Measurements from ENCODE around the gene P4HA2. TPM values are rescaled to one million over a fixed set of nuclear protein-coding genes. Genes with fewer than 3 reads are reported as not detected.
A peak's percentile ranks its signal among the peaks of the same experiment; 100 is the strongest.

The P4HA2 gene
- total RNA-seq, 1 experiment from 2014 or later = 222 TPM

DNA sequence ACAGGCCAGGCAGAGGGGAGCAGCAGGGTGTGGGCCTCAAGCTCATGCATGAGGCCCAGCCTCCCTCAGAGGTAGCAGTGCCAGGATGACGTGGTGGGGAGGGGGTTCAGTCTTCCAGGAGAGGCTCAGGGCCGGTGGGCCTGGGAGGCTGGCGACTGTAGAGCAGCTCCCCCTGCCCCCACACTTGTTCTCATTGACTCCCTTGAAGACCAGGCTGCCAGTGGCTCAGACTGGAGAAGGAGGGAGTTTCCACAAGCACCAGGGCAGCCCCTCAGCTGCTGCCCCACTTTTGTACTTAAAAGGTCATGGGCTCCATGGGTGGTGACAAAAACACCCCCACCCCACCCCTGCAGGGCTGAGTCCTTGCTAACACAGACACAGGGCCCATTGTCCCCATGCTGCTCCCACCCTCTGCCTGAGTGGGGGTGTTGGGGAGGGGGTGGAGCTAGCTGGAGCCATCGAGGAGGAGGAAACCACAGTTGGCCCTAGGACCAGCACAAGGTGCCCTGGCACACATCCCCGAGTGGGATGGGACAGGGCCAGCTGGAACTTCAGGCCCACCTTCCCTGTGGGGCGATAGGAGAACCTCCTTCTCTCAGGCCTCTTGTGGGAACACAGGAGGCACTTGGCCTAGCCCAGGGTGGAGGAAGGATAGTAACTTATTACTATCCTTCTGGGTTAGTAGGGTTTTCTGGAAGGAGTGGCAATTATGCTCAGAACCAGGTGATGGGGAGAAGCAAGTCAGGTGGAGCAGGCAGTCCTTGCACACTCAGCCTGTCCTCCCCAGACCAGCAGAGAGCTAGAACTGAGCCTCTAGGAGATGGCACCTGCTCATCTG, 40.5 kb upstream of the P4HA2 start:
- Histone ChIP-seq H3K4me3 (no peak overlapping the region), H3K27me3 (replicated peaks) (no peaks in the 10 kb centered on the region), H3K4me1 (replicated peaks) (peaks cover 75% of the 10 kb centered on the region), H3K9me3 (replicated peaks) (no peaks in the 10 kb centered on the region), H3K27ac (peak overlapping the region; percentile 92), H3K36me3 (peaks cover 91% of the 10 kb centered on the region)
- DNase-seq (ENCODE audit: low read depth in 1 of 2, low spot score in 2 of 2) = peak; percentile 58 to 82

DNA sequence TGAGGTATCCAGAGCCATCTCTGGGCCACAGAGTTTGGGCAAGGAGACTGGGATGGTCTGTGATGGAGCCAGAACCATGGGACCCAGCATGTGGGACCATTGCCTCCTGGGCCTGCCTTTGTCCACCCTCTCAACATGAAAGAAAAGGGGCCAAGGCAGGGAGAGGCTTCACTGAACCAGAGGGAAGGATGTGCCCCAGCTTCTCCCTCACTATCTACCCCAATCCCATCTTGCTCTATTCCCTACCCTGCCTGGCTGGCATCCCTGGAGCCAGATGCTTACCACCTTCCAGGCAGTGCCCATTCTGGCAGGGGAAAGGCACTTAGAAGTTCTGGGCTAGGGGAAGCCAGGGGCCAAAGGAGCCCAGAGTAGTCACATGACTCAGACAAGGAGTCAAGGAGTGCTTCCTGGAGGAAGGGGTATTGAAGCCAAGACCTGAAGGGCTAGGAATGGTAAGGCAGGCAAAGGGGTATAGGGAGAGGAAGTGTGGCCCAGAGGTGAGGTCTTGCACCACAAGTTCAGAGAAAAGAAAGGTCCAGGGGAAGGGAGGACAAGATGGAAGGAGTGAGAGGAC, 39.6 kb upstream of the P4HA2 start:
- peaks cover 84% of the 10 kb centered on the region for H3K4me1 ChIP-seq (replicated peaks)
- no peak overlapping the region for H3K4me3 ChIP-seq

GRCh38 chr5:132266836-132267160, 39.1 kb upstream of the P4HA2 start:
- H3K4me1 ChIP-seq (replicated peaks) = peaks cover 89% of the 10 kb centered on the region
- H3K27ac ChIP-seq = no peak overlapping the region
- no peaks in the 10 kb centered on the region for H3K9me3 ChIP-seq (replicated peaks)
- peaks cover 91% of the 10 kb centered on the region for H3K36me3 ChIP-seq
- peak in 1 of 2 experiments; percentile 41 for DNase-seq (ENCODE audit: low read depth in 1 of 2, low spot score in 2 of 2)
- H3K4me3 ChIP-seq = no peak overlapping the region
- no peaks in the 10 kb centered on the region for H3K27me3 ChIP-seq (replicated peaks)

More for the DNA sequence above, 39.6 kb upstream of the P4HA2 start:
- peak in 1 of 2 experiments; percentile 37 for DNase-seq (ENCODE audit: low read depth in 1 of 2, low spot score in 2 of 2)
- Histone ChIP-seq H3K9me3 (replicated peaks) (no peaks in the 10 kb centered on the region), H3K27me3 (replicated peaks) (no peaks in the 10 kb centered on the region), H3K27ac (peak overlapping the region; percentile 92), H3K36me3 (peaks cover 91% of the 10 kb centered on the region)

DNA sequence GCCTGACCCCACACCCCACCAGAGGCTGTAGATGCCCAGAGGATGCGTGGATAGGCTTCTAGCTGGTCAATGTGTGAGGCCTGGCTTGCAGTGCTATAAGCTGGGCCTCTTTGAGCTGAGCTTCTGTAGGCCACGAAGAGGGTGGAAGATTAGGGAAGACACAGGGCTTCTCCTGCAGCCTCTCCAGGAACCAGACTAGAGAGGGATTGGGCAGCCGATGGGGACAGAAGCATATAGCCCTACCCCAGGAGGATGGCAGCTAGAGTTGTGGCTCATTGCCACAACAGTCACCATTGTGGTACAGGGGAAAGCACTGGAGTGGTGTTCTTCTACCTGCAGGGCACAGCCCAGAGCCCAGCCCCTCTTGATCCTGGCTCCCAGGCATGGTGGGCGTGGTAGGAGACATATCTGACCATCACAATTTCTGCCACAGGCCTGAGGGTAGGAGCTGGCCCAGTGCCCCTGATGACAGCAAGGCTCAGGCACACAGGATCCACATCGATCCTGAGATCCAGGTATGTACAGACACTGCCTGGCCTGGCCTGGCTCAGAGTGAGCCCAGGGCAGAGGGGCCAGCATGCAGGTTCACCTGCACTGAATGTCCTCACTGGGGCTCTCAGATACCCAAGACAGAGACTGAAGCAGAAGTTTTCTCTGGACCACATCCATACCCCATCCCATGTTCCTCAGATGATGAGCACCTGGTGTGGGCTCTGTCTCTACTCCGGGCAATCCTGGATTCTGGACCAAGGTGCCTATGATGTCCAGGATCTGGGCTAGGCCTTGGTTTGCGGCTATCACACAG, 38.6 kb upstream of the P4HA2 start:
- Histone ChIP-seq H3K4me3 (no peak overlapping the region), H3K27ac (peak overlapping the region; percentile 83), H3K9me3 (replicated peaks) (no peaks in the 10 kb centered on the region), H3K27me3 (replicated peaks) (no peaks in the 10 kb centered on the region), H3K36me3 (peaks cover 89% of the 10 kb centered on the region), H3K4me1 (replicated peaks) (peaks cover 94% of the 10 kb centered on the region)
- DNase-seq (ENCODE audit: low read depth in 1 of 2, low spot score in 2 of 2) = peak in 1 of 2 experiments; percentile 47

- peak; percentile 93 to 94 for DNase-seq (ENCODE audit: low read depth in 1 of 2, low spot score in 2 of 2)
- Histone ChIP-seq H3K9me3 (replicated peaks) (no peaks in the 10 kb centered on the region), H3K4me3 (no peak overlapping the region), H3K27ac (peak overlapping the region; percentile 83), H3K4me1 (replicated peaks) (peaks cover 100% of the 10 kb centered on the region), H3K36me3 (peaks cover 85% of the 10 kb centered on the region), H3K27me3 (replicated peaks) (no peaks in the 10 kb centered on the region)
Observed at GRCh38 chr5:132265336-132266030, 37.8 kb upstream of the P4HA2 start.

GRCh38 chr5:132264546-132265335, 37.1 kb upstream of the P4HA2 start:
- DNase-seq (ENCODE audit: low read depth in 1 of 2, low spot score in 2 of 2) = peak in 1 of 2 experiments; percentile 40
- Histone ChIP-seq H3K9me3 (replicated peaks) (no peaks in the 10 kb centered on the region), H3K36me3 (peaks cover 85% of the 10 kb centered on the region), H3K27ac (peak overlapping the region; percentile 83), H3K27me3 (replicated peaks) (no peaks in the 10 kb centered on the region), H3K4me1 (replicated peaks) (peaks cover 100% of the 10 kb centered on the region), H3K4me3 (no peak overlapping the region)

DNA sequence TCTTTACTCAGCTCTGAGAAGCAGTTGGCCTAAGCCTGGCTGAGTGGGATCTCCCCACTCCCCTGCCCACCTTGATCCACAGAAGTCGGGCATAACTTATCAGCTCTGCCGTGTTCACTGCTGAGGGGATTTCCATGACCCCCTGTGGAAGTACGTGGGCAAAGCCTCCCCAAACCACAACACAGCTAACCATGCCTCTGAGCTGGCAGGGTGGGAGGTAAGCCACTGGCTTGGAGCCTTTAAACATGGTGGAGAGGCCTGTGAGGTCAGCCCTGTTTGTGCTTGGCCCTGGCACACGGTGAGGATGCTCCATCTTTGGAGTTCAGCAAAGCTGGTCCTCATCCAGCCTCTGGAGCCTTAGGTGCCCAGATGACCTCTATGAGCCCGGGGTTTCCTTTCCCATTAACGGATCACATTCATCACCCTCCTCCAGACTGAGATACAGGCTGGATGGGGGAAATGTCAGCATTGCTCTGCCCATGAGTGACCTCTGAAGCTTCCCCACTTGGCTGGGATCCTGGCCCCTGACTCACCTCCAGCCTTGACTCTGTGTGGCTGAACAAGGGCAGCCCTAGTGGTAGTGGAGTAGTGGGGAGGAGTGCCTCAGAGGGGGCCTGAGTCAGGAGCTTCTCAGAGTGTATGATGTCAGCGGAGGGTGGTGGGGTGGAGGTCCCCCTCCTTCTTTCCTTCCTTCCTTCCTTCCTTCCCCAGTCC, 36.1 kb upstream of the P4HA2 start:
- H3K4me1 ChIP-seq (replicated peaks) = peaks cover 100% of the 10 kb centered on the region
- H3K27me3 ChIP-seq (replicated peaks) = no peaks in the 10 kb centered on the region
- peaks cover 85% of the 10 kb centered on the region for H3K36me3 ChIP-seq
- peak overlapping the region; percentile 56 for H3K27ac ChIP-seq
- H3K4me3 ChIP-seq = no peak overlapping the region
- no peaks in the 10 kb centered on the region for H3K9me3 ChIP-seq (replicated peaks)
- DNase-seq (ENCODE audit: low read depth in 1 of 2, low spot score in 2 of 2) = peak; percentile 85 to 96

GRCh38 chr5:132262882-132263547, 35.4 kb upstream of the P4HA2 start:
- no peak for DNase-seq (ENCODE audit: low read depth in 1 of 2, low spot score in 2 of 2)

DNA sequence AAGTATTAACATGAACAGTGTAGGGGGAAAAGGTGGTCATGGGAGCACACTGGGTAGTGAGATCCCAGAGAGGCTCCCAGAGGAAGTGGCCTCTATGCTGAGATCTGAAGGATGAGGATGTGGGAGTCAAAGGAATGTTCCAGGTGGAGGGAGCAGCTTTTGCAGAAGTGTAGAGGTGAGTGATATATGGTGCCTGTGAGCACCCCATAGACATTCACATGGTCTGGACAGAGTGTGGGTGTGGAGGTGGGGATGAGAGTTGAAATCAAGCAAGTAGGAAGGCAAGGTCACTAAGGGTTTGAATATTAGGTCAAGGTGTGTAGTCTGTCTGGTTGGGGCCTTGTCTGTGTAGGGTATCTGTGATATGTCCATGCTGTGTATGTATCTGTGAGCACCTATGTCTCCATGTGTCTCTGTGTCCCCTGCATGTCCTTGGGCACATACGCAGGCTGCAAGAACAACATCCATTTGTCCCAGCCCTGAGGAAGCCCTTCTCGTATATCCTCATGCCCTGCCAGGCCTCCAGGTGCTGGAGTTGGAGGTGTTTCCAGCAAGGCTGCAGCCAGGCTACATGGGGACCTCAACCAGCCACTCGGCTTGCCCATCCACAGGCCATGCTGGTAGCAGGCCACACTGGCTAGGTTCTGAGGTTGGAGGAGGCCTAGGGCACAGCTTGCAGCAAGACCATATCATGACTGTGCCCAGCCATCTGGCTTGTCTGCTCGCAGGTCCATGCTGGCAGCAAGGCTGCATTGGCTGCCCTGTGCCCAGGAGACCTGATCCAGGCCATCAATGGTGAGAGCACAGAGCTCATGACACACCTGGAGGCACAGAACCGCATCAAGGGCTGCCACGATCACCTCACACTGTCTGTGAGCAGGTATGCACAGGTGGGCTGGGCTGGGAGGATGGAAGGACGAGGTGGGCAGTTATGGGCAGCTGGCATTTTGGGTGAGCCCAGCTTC, 34.5 kb upstream of the P4HA2 start:
- Histone ChIP-seq H3K36me3 (peaks cover 74% of the 10 kb centered on the region), H3K9me3 (replicated peaks) (no peaks in the 10 kb centered on the region), H3K27me3 (replicated peaks) (no peaks in the 10 kb centered on the region), H3K4me3 (no peak overlapping the region), H3K4me1 (replicated peaks) (peaks cover 97% of the 10 kb centered on the region), H3K27ac (no peak overlapping the region)
- peak in 1 of 2 experiments; percentile 47 for DNase-seq (ENCODE audit: low read depth in 1 of 2, low spot score in 2 of 2)

More at GRCh38 chr5:132262882-132263547, 35.4 kb upstream of the P4HA2 start:
- Histone ChIP-seq H3K27ac (peak overlapping the region; percentile 56; the same call in 1 of the 2 replicates), H3K9me3 (replicated peaks) (no peaks in the 10 kb centered on the region), H3K4me1 (replicated peaks) (peaks cover 100% of the 10 kb centered on the region), H3K27me3 (replicated peaks) (no peaks in the 10 kb centered on the region), H3K36me3 (peaks cover 79% of the 10 kb centered on the region), H3K4me3 (no peak overlapping the region)

DNA sequence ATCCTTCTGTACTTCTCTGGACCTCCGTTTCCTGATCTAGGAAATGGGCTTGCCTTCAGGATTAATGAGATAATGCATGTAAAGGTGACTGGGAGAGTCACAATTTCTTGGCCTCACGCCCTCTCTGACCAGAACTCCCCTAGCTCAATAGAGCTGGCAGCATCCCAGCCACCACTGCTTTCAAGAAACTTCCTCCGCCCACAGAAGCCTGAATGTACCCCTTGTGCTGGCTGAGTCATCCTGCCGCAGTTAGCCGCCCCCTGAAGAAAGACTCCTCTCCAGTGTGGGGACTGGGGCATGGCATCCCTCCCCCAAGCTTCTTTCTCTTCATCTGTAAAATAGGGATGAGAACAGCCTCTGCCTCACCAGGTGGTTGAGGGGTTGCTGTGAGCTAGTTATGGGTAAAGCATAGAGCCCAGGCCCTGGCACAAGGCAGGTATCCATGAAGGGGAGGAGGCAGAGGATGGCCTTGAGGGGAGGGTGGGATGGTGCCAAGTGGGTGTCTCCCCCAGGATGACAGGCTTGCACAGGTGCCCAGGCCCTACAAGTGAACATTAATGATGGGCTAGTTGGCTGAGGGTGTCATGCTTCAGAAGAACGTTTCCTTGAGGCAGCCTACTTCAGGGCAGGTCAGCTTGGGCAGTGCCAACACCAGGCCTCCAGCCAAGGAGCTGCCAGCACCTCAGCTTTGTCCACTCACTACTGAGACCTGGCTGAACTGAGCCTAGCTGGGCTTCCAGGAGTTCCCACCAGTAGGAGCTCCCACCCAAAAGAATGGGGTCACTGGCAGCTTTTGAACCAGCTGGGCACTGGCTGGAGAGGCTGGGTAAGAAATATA, 33.3 kb upstream of the P4HA2 start:
- Histone ChIP-seq H3K9me3 (replicated peaks) (no peaks in the 10 kb centered on the region), H3K4me1 (replicated peaks) (peaks cover 89% of the 10 kb centered on the region), H3K27ac (peak overlapping the region; percentile 77), H3K36me3 (peaks cover 62% of the 10 kb centered on the region), H3K27me3 (replicated peaks) (no peaks in the 10 kb centered on the region), H3K4me3 (no peak overlapping the region)
- peak; percentile 87 to 97 for DNase-seq (ENCODE audit: low read depth in 1 of 2, low spot score in 2 of 2)
